ENCODE data around the gene OVCA2.

DNA sequence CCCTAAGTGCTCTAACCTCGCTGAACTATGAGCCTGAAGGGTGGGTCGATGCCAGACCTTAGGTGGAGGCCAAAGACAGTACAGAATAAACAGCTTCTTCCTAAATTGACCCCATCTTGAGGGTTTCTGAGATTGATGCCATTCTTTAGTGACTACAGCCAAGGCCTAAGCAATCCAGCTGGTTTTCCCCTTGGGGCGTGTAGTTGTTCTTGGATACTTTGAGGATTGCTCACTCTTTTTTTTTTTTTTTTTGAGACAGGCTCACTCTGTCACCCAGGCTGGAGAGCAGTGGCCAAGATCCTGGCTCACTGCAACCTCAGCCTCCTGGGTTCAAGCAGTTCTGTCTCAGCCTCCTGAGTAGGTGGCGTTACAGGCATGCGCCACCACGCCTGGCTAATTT, 2.0 kb downstream of the OVCA2 start:
- TF ChIP-seq, protein P1, sequence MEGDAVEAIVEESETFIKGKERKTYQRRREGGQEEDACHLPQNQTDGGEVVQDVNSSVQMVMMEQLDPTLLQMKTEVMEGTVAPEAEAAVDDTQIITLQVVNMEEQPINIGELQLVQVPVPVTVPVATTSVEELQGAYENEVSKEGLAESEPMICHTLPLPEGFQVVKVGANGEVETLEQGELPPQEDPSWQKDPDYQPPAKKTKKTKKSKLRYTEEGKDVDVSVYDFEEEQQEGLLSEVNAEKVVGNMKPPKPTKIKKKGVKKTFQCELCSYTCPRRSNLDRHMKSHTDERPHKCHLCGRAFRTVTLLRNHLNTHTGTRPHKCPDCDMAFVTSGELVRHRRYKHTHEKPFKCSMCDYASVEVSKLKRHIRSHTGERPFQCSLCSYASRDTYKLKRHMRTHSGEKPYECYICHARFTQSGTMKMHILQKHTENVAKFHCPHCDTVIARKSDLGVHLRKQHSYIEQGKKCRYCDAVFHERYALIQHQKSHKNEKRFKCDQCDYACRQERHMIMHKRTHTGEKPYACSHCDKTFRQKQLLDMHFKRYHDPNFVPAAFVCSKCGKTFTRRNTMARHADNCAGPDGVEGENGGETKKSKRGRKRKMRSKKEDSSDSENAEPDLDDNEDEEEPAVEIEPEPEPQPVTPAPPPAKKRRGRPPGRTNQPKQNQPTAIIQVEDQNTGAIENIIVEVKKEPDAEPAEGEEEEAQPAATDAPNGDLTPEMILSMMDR (IDR thresholded peaks at IDR 0.05), result no peak
- no peak for TF ChIP-seq POLR2A (IDR thresholded peaks at IDR 0.05)
- TF ChIP-seq EP300 (IDR thresholded peaks at IDR 0.05), result no peak

Measured in suprapubic skin (tissue), 3 donors.